Caco-2 (cell line): ENCODE results near the gene SNX24. TPM values are rescaled to one million over a fixed set of nuclear protein-coding genes. Genes with fewer than 3 reads are reported as not detected.

Experiments
- BruUV-seq: library from RNA; stranded (reverse); fragments of 400-500 nt; replicated peaks from 2 replicates; lab custom pipeline; 2021; lab: Mats Ljungman, UMichigan
- CTCF ChIA-PET: fragments of 300-600 bp; sonication (Branson Sonifier 250); formaldehyde crosslinking; loops from one replicate; lab custom pipeline; 2022; ENCODE audit warnings: antibody characterized with exemption; lab: Charles Lee
- POLR2A ChIA-PET: fragments of 300-600 bp; sonication (Branson Sonifier 250); formaldehyde crosslinking; loops from one replicate; lab custom pipeline; 2022; ENCODE audit warnings: antibody characterized with exemption; lab: Charles Lee
- DNase-seq, 2 experiments: peaks; one replicate each; pipeline versions ENCODE4 v3.0.0 to v3.0.0-alpha.2; 2020 to 2022
- H3K27me3 ChIP-seq: replicated peaks from 2 replicates; pipeline ENCODE4 v1.6.0; 2011; ENCODE audit warnings: low read length; ENCODE audit not compliant: control insufficient read depth, insufficient read depth
- H3K36me3 ChIP-seq: 2 replicates; pipeline ENCODE4 v1.5.1; 2011; ENCODE audit warnings: low read length; ENCODE audit not compliant: control insufficient read depth, insufficient read depth
- H3K4me1 ChIP-seq: fragments of 250-450 bp; sonication (Bioruptor Pico); 2 replicates; pipeline ENCODE4 v1.5.1; 2020; ENCODE audit warnings: mild to moderate bottlenecking
- H3K4me3 ChIP-seq: 2 replicates; pipeline ENCODE4 v1.5.1; 2011; ENCODE audit warnings: low read depth, mild to moderate bottlenecking, control low read depth, low read length
- H3K9me3 ChIP-seq: fragments of 250-450 bp; sonication (Bioruptor Pico); 2 replicates; pipeline ENCODE4 v1.5.1; 2020; ENCODE audit warnings: mild to moderate bottlenecking, moderate library complexity
- H3K27ac Mint-ChIP-seq: one replicate; pipeline ENCODE4 v1.8.0; 2022; ENCODE audit warnings: mixed read lengths; ENCODE audit not compliant: unreplicated experiment
- H3K27me3 Mint-ChIP-seq: one replicate; pipeline ENCODE4 v1.8.0; 2022; ENCODE audit warnings: mixed read lengths; ENCODE audit not compliant: insufficient read depth, unreplicated experiment
- H3K36me3 Mint-ChIP-seq: one replicate; pipeline ENCODE4 v1.8.0; 2022; ENCODE audit warnings: mild to moderate bottlenecking, mixed read lengths; ENCODE audit not compliant: insufficient read depth, unreplicated experiment
- H3K4me1 Mint-ChIP-seq: one replicate; pipeline ENCODE4 v1.8.0; 2022; ENCODE audit warnings: low read depth, mixed read lengths; ENCODE audit not compliant: unreplicated experiment
- H3K4me3 Mint-ChIP-seq: one replicate; pipeline ENCODE4 v1.8.0; 2022; ENCODE audit warnings: mild to moderate bottlenecking, moderate library complexity, mixed read lengths; ENCODE audit not compliant: unreplicated experiment
- H3K9me3 Mint-ChIP-seq: one replicate; pipeline ENCODE4 v1.8.0; 2022; ENCODE audit warnings: mixed read lengths; ENCODE audit not compliant: unreplicated experiment
- CTCF ChIP-seq, 2 experiments: fragments of 200-600 bp in 1 of 2; IDR thresholded peaks; 1 replicate in 1 of 2; 2 replicates in 1 of 2; pipeline versions ENCODE4 v1.5.1 to v1.8.0; 2011 to 2022; ENCODE audit warnings: antibody characterized with exemption in 1 of 2, control low read depth in 1 of 2, inconsistent platforms in 1 of 2, low read depth in 1 of 2, low read length in 1 of 2, mild to moderate bottlenecking in 1 of 2, moderate library complexity in 1 of 2; ENCODE audit not compliant: insufficient read depth in 1 of 2, severe bottlenecking in 1 of 2, unreplicated experiment in 1 of 2
- intact Hi-C: fragments of 100-400 bp; cut with micrococcal nuclease; formaldehyde crosslinking; loops from one replicate; pipeline ENCODE4 v1.10.0; 2022; ENCODE audit not compliant: unreplicated experiment
- total RNA-seq: library from RNA; stranded (reverse); gene quantifications from 2 replicates; pipeline ENCODE4 v1.2.3, GENCODE V29; 2022

Gene SNX24
- total RNA-seq, 1 experiment from 2014 or later: 38.4 TPM

DNA sequence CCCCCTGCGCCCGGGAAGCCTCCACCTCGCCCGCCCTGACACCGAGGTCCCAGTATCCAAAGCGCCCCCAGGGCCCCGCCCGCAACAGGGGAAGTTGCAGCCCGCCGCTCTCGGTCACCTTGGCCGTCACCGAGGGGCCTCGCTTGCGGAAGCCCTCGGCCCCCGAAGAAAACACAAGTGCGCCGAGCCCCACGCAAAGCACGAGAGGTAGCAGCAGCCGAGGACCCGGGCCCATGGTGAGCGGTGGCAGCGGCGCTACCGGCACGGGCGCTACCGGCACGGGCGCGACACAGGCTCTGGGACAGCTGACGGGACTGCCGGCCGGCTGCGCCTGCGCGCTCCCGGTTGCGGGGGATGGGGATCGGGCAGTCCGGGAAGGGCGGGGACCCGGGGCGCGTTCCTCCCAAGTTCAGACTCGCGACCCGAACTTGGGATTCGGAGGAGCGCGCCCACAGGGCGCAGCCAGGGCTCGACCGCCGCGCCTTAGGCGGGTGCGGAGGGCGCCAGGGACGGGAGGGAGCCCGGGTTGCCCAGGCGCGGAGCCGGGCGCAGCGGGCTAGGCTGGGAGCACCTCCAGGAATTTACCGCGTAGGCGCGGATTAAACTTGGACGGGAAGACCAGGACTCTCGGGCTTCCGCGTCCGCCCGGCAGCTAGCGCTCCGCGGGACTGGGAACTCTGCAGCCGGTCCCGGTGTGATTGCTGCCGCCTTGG lies 191.1 kb downstream of the SNX24 start, which contains the start of gene PPIC:
Gene PPIC, minus strand, starts transcription at position 335 of the 713 bp plus-strand sequence. Its CDS starts 100 bp downstream, at position 235.
- Histone ChIP-seq H3K4me1 (peaks cover 7% of the 10 kb centered on the region; the same call in 1 of the 2 replicates), H3K36me3 (no peaks in the 10 kb centered on the region), H3K27me3 (no peaks in the 10 kb centered on the region), H3K9me3 (no peaks in the 10 kb centered on the region), H3K4me3 (peak within 1 kb of the TSS; percentile 87)
- Mint-ChIP-seq H3K4me3 (peak within 1 kb of the TSS; percentile 81), H3K36me3 (no peaks in the 10 kb centered on the region), H3K9me3 (no peaks in the 10 kb centered on the region), H3K4me1 (peaks cover 9% of the 10 kb centered on the region), H3K27me3 (peaks cover 6% of the 10 kb centered on the region), H3K27ac (peak within 1 kb of the TSS; percentile 2)
- intact Hi-C loops: loop anchor here (1.0 to 5.0 kb wide), 2 partner anchors 51 to 83 kb away; partner anchors contain the start of gene PRDM6
- DNase-seq: peak; percentile 82 to 92
- ChIA-PET POLR2A (interaction anchor here (0.6 kb wide), 1 partner anchor 153 kb away, joined by 5 read pairs; no protein-coding TSS in a partner anchor), CTCF (no interaction called here)
- BruUV-seq: no TSS peak
- no peak for TF ChIP-seq CTCF (IDR thresholded peaks at IDR 0.05; ENCODE audit: insufficient read depth in 1 of 2, low read depth in 1 of 2, low read length in 1 of 2, severe bottlenecking in 1 of 2, unreplicated experiment in 1 of 2)

DNA sequence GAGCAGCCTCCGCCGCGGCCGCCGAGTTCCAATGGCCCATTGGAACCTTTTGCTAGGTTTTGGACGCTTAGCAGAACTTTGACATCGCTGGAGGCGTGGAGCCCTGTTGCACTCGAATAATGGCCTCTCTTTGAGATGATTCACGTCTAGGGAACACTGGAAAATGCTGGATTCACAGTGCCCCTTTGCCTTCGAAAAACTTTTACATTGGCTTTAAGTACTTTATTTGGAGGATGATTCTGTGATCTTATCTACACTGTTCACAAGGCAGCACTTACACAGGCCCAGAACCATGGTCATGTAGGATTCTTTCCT lies 191.6 kb downstream of the SNX24 start:
- intact Hi-C loops: loop anchor here (5.0 kb wide), 1 partner anchor 50 kb away; the partner anchor contains the start of gene PRDM6
- TSS peak; percentile 55 for BruUV-seq

DNA sequence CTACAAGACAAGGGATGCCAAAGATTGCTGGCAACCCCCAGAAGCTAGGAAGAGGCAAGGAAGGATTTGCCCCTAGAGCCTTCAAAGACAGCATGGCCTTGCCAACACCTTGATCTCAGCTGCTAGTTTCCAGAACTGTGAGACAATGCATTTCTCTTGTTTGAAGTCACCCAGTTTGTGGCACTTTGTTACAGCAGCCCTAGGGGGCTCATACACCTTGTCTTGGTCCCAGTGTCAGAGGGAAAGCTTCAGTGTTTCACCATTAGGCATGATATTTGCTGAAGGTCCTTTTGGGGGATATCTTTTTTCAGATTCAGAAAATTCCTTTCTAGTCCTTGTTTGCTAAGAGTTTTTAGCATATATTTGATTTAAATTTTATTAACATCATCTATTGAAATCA lies 194.3 kb downstream of the SNX24 start:
- no peak for TF ChIP-seq CTCF (IDR thresholded peaks at IDR 0.05; ENCODE audit: insufficient read depth in 1 of 2, low read depth in 1 of 2, low read length in 1 of 2, severe bottlenecking in 1 of 2, unreplicated experiment in 1 of 2)
- Histone ChIP-seq H3K27me3 (no peaks in the 10 kb centered on the region), H3K4me1 (peaks cover 11% of the 10 kb centered on the region), H3K4me3 (no peak overlapping the region), H3K36me3 (no peaks in the 10 kb centered on the region), H3K9me3 (no peaks in the 10 kb centered on the region)
- ChIA-PET CTCF (no interaction called here), POLR2A (no interaction called here)
- intact Hi-C loops: loop anchor here (5.0 kb wide), 1 partner anchor 48 kb away; the partner anchor contains the start of gene PRDM6
- Mint-ChIP-seq H3K36me3 (no peaks in the 10 kb centered on the region), H3K4me3 (no peak overlapping the region), H3K9me3 (no peaks in the 10 kb centered on the region), H3K27ac (no peak overlapping the region), H3K4me1 (peaks cover 8% of the 10 kb centered on the region), H3K27me3 (peaks cover 6% of the 10 kb centered on the region)
- BruUV-seq: no TSS peak
- no peak for DNase-seq

More for the DNA sequence above, 191.6 kb downstream of the SNX24 start:
- no peak for DNase-seq
- Histone ChIP-seq H3K27me3 (no peaks in the 10 kb centered on the region), H3K9me3 (no peaks in the 10 kb centered on the region), H3K4me3 (peak overlapping the region; percentile 87), H3K4me1 (peaks cover 7% of the 10 kb centered on the region; the same call in 1 of the 2 replicates), H3K36me3 (no peaks in the 10 kb centered on the region)
- H3K9me3 Mint-ChIP-seq: no peaks in the 10 kb centered on the region
- no peak for TF ChIP-seq CTCF (IDR thresholded peaks at IDR 0.05; ENCODE audit: insufficient read depth in 1 of 2, low read depth in 1 of 2, low read length in 1 of 2, severe bottlenecking in 1 of 2, unreplicated experiment in 1 of 2)
- H3K27me3 Mint-ChIP-seq: peaks cover 6% of the 10 kb centered on the region
- peaks cover 9% of the 10 kb centered on the region for H3K4me1 Mint-ChIP-seq
- H3K36me3 Mint-ChIP-seq: no peaks in the 10 kb centered on the region
- POLR2A ChIA-PET: interaction anchor here (0.6 kb wide), 1 partner anchor 153 kb away, joined by 5 read pairs; no protein-coding TSS in a partner anchor
- CTCF ChIA-PET: no interaction called here
- H3K4me3 Mint-ChIP-seq: peak overlapping the region; percentile 81
- H3K27ac Mint-ChIP-seq: no peak overlapping the region
